NOMO-1 (cell line): ENCODE measurements around the gene SLC29A3.

ENCODE experiments used
- DNase-seq, 2 experiments: peaks; one replicate each; lab custom pipeline; 2025; ENCODE audit not compliant: unreplicated experiment in 2 of 2; lab: John Stamatoyannopoulos, UW

Gene SLC29A3

DNA sequence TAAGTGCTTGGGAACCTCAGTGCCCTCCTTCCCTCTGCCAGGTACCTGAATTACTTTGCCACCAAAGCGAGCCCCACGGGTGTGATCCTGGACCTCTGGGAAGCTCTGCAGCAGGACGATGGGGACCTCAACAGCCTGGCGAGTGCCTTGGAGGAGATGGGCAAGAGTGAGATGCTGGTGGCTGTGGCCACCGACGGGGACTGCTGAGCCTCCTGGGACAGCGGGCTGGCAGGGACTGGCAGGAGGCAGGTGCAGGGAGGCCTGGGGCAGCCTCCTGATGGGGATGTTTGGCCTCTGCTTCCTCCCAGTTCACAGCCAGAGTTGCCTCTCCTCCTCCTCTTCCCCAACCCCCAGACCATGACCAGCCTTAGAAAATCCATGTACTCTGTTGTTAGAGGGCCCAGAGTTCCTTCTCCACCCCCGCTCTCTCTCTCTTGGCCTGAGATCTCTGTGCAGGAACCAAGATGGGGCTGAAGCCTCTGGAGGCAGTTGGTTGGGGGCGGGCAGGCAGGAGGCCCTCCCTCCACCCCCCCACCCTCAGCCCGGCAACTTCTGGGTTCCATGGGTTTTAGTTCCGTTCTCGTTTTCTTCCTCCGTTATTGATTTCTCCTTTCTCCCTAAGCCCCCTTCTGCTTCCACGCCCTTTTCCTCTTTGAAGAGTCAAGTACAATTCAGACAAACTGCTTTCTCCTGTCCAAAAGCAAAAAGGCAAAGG, 19.8 kb upstream of the SLC29A3 start:
- DNase-seq, result peak; percentile 77 to 89

DNA sequence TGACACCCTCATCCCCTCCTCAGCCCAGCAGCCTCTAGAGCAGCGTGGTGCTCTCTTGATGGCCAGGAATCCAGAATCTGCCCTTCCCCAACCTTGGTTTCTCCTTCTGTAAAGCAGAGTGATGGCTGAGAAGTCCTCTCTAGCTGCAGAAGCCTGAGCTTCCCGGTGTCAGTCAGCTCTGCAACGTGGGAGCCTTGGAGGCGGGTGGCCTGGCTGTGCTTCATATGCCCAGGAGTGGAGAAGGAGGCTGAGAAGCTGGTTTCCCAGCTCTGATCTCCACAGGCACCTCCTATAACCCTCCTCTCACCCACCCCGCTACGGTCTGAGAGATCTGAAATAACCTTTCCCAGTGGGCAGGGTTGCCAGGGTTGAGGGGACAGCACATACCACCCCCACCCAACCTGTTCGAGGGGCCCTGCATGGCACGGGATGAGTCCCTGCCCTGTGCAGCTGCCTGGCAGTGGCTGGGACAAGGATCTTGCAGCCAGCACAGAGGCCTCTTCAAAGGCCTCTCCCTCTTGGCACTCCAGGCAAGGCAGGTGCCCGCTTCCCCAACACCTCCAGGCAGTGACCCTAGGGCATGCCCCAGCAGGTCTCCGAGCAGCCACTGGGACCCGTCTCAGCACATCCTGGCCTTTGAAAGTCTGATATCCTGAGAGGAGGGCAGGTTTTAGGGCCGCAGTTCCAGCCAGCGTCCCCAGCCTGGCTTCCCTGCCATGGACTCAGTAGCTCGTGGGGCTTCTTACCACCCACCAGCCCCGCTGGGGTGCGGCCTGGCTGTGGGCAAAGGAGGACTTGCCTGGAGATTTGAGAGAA, 18.3 kb upstream of the SLC29A3 start:
- DNase-seq, result no peak

DNA sequence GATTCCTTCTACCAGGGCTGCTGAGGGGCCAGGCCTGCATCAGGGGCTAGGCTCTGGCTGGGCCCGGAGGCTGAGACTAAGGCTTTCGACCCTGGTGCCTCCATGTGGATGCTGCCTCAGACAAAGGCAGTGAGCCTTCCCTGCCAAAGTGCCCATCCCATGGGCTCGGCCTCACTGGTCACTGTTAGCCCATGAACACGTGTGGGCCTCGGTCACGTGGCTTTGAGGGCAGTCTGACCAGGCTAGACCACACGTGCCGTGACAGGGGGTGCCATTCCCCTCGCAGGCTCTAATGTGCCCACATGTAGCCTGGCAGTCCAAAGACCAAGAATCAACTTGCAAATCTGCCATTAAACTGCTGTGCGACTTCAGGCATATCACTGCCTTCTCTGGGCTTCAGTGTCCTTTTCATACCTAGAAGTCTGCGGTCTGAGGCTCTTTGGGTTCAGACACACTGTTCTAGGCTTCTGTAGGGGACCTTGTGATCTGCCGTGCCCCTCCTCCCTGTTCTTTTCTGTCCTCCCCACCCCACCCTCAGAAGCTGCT, 17.6 kb upstream of the SLC29A3 start:
- DNase-seq, result no peak

DNA sequence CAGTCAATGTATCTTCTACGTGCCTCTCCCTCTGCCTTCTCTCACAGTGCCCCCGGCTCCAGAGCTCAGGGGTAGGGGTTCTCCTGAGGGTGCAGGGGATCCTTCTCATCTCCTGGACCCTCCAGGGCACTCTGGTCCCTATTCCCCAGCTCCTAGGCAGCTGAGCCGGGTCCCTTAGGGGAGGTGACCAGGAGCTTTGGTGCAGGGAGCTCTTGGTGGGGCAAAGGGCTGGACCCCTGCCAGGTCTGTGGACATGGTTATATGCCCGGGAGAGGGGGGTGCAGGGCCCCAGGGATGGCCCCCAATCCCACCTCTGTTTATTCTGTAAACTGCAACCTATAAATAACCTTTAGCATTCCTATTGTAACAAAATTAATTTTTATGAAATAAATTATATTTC, 16.6 kb upstream of the SLC29A3 start:
- DNase-seq, result no peak

DNA sequence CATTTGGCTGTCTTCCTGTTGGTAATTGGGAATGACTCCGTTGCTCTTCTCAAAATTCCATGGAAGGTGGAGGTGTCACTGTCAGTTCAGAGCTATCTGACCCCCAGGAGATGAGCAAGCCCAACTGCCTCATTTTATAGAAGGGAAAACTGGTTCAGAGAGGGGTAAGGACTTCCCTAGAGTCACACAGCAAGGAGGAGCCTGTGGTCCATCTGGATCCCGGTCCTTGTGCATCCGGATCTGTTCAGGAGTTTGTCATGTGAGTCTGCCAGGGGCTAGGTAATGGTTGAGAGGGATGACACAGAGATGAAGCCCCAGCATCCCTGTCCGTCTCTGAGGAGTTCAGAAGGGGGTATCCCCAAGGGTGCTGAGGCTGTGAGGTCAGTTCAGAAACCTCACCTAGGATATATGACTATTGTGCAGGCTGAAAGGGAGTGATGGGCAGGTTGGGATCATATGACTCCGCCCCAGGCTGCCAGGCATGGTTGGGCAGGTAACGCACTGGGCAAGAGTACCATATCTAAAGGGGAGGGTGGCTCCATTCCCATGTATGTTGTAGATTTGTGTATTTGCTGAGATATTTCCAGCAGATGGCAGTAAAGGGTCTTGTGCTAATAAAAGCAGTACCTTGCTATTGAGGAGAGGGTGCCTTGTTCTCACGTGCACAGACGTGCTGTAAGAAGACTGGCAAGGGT, 16.0 kb upstream of the SLC29A3 start:
- DNase-seq, result peak; percentile 39 to 74

DNA sequence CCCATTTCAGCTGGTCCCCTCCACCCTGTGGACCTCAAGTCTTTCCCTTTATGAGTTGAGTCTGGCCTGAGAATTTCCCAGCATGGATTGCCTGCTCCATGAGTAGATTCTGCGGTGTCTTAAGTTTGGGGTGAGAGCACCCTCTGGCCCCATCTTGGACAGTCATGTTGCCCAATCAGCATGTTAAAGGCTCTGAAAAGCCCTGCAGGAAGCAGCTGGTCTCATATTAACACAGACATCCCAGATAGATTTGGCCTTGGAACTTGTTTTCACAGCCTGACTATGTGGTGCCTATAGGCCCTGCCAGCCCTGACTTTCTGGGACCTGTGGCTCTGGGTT, 15.5 kb upstream of the SLC29A3 start:
- no peak for DNase-seq

DNA sequence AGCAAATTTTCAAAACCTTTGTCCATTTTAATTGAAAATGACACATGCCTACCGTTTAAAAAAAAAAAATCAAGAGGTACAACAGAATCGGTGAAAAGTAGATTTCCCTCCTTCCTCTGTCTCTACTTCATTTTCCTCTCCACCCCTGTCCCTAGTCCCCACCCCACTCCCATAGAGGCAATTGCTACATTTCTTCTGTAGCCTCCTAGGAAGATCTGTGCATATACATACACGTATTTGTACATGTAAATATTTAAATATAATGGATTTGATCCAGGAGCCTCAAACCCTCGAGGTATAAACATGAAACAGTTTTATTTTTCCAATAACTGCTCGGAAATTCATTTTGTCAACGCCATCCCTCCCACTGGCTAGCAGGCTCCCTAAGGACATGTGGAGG, 14.1 kb upstream of the SLC29A3 start:
- no peak for DNase-seq

DNA sequence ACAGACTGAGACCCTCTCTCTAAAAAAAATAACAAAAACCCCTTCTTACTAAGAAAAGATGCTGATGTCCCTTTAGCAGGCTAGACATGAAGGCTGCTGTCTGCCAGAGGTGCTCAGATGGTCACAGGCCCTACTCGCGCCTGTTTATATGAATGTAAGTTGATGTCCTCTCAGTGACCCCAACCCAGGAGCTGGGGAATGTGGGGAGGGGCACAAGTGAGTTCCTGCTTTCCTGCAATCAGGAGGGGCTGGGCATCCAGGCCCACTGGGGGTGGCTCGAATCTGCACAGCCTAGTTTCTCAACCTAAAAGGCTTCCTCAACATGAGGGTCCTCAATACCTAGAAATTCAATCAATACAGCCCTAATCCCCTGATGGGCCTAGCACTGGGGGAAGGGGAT, 12.1 kb upstream of the SLC29A3 start:
- DNase-seq, result no peak

DNA sequence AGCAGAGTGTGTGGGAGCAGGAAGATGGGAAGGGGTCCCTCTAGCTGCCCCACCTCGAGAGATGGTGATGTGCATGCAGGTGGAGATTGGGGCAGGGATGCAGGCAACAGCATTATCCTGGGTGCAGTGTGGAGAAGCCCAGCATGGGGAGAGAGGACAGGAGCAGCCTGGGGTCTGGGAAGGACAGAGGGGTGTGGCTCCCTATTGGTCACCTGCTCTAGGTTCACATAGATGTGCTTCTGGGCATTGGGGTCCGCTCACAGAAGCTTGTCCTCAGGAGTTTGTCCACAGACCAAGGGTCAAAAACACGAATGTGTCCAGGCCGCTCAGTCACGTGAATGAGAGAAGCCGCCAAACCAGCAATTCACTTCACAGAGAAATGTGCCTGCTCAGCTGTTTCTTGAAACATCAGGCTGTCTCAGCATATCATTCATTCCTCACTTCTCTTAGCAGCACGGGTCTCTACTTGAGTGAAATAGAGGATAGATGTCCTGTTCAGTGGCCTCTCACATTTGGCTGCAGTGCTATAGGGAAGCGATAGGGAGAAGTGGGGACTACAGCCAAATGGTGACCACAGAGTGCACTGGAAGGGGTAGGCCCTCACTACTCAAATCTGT, 11.5 kb upstream of the SLC29A3 start:
- DNase-seq, result no peak

DNA sequence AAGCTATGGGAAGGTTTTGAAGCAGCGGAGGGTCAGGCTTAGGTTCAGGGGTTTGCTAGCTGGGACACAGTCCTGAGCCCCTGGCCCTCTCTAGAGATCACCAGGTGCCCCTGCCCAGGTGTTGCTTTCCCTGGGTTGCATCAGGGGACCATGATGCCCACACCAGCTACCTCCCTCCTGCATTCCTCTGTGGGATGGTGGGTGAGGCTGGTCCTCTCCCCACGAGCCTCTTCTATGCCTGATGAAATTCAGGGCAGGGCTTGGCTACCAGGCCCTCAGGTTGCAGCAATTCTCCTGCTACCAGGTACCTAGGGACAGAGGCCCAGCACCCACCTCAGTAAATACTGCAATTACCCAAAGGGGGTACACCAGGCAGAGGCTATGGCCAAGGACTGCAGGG, 10.8 kb upstream of the SLC29A3 start:
- DNase-seq, result no peak

DNA sequence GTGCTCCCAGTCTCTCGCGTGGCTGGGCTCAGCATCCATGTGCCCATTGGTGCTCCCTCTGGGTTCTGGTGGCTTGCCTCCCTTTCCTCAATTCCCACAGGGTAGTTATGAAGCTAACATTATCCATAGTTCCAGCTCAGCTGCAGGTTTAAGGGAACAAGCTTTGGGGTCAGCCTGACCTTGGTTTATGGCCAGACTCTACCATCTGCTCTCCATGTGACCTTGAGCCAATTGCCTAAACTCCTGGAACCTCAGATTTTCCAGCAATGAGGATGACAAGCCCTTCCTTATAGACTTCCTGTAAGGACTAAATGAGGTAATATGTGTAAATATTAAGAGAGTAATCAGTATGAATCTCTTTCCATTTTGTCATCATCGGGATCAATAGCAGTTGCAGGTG, 10.1 kb upstream of the SLC29A3 start:
- DNase-seq, result no peak

DNA sequence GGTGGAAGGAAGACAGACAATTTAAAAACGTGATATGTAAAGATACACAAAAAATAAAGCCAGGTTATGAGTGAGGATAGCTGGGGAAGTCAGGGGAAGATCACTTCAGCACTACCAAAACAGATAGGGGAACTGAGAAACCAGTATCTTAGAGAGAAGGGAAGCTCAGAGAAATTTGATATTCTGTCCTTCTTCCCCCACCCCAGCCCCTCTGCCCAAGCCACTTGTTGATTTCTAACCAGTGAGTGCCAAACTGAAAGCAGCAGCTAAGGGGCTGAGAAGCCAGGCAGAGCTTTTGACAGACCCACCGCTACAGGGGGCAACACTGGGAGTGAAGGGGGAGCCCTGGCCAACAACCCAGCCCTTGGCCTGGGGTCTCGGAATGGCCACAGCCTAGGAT, 9.1 kb upstream of the SLC29A3 start:
- DNase-seq, result peak in 1 of 2 experiments; percentile 2

DNA sequence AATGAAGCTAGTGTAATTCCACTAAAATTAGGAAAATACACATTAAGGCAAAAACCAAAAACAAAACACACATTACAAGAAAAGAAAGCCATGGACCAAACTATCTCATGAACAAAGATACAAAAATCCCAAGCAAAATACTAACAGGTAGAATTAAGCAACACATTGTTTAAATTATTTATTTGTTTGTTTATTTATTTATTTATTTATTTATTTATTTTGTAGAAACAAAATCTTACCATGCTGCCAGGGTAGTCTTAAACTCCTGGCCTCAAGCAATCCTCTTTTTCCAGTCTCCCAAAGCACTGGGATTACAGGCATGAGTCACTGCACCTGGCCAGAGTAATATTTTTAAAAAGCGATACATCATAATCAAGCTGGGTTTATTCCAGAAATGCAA, 6.8 kb upstream of the SLC29A3 start:
- DNase-seq, result no peak

DNA sequence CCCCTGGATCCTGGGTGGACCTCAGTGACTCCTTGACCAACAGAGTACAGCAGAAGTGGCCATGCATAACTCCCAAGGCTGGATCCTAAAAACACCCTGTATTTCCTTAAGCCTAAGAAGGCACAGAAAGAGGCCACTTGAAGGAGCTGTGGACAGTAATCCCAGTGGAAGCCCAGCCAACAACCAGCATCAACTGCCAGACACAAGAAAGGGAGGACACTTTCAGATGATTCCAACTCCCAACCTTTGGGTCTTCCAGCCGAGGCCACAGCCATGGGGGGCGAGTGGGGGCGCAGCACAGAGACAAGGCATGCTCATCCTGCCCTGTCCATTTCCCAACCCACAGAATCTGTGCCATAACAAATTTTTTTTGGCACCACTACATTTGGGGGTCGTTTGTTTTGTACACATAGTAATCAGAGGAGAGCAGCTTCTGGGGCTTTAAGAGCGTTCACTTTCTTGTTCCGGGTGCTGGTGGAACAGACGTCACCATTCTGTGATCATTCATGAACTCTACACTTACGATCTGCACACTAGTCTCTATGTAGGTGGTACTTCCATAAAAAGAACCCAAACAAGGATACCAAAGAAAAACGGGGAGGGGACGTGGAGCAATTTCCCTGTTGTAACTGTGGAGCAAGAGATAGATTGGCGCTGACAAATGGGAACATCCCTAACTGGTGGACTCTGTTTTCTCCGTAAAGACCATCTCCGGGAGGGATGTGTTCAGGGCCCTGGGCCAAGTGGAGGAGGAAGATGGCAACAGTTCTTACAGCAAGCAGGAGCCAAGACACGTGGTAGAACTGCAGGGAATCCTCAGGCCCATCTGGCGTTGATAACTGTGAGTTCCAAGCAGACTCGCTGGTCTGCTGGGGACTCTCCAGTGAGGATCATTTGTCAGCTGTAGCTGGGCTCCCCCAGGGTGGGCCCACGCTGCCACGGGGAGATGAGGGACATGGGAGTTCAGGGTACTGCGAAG, 6.0 kb upstream of the SLC29A3 start:
- no peak for DNase-seq

DNA sequence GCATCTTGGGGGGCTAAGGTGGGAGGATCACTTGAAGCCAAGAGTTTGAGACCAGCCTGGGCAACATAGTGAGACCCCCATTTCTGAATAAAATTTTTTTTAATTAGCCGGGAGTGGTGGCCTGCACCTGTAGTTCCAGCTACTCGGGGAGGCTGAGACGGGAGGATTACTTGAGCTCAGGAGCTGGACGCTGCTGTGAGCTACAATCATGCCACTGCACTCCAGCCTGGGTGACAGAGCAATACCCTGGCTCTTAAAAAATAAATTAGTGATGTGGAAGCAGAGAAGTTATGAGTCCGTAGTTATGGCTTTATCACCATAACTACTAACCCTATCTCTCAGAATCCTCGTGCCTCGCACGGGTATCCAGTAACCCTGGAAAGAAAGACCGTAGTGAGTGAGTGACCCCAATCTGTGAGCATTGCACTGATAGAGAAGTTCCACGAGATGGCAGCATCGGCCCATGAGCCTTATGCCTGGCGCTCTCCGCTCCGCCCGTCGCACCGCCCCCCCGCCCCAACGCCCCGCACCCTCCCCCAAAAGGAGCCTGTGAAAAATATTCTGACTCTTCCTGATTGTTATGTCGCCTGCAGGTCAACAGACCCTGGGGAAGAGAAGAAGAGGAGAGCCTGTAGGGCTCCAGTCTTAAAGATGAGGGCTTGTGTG, 4.9 kb upstream of the SLC29A3 start:
- DNase-seq, result peak; percentile 45 to 52

DNA sequence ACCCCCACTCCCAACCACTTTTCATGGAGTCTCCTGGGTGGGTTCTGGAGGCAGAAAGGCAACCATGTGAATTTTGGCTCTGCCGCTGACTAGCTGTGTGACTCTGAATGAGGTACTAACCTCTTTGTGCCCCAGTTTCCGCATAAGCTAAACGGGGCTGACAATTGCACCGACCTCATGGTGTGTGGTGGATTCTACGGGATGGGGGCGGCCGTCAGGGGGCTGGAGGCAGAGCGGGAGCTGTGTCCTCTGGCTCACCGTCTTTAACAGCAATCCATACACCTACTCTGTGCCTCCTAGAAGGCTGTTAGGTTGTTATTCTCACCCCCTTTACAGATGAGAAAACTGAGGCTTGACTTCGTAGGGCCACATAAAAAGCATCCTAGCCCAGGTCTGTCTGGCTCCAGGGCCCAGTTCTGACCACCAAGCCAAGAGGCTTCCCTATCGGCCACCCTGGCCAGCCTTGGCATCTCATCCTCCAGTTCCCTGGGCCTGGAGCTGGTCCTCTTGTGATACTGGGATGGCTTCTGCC, 4.3 kb upstream of the SLC29A3 start:
- DNase-seq, result no peak

DNA sequence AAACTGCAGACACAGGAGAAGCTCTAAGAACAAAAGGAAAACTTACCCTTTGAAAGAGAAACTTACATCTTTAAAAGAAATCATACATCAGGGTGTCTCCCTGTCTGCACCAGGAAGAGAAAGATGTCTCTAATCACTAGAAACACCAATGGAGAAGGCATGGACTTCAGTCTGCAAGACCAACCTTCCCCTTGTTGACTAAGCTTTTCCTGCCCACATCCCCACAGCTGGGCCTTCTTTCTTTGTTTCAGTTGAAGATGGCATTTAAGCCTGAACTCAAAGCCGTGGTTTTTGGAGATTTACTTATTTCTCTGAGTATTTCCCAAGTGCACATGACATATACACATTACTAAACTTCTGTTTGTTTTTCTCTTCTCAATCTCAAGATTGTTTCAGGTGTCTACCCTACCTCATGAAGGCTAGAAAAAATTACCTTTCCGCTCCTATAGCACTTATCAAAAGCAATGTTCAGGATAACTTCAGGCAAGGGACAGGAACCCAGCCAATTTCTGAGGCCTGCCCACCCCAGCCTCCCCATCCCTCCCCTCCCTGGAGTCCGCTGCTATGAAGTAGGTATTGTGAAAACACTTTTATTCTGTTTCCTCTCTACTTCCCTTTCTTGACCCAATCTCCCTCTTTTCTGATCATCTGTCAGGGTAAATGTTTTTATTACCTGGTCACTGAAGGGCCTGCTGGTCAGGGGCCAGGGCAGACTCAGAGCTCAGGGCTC, 2.8 kb upstream of the SLC29A3 start:
- DNase-seq, result peak in 1 of 2 experiments; percentile 35

DNA sequence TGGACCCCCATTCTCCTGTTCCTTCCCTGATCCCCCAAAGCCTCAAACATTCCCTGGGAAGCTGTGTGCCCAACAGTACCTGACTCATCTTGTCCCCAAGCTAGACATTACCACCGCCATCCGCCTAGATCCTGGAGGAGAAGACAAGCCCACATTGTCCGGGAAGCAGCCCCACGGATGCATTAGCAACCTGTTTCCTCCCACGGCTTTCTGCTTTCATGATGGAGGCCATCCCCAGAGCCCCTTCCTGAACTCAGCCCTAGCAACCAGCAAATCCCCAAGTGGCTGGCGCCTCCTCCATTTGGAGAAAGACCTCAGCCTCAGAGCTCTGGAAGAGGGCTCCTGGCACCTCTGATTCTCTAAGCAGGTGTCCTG, 2.3 kb upstream of the SLC29A3 start:
- DNase-seq, result no peak

DNA sequence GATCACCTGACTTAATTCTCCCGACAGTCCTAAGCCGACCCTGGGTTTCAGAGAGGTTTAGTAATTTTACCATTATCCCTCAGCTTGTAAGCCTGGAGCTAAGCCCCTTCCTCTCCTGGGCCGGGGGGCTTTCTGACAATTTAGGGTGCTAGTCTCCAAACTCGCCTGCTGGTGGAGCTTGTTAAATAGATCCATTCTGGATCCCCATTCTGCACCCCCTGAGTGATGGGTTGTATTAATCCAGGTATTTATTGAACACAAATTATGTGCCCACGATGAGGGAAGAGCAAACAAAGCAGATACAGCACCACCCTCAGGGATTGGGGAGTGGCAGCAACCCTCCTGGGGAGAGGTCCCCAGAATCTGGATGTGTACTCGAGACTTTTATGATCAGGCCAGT, 1.3 kb upstream of the SLC29A3 start:
- DNase-seq, result no peak
